ENCODE data around the gene CGGBP1. TPM values are rescaled to one million over a fixed set of nuclear protein-coding genes. Genes with fewer than 3 reads are reported as not detected.
A peak's percentile ranks its signal among the peaks of the same experiment; 100 is the strongest.

CGGBP1 gene
- total RNA-seq = 87.1 TPM

GRCh38 chr3:88058581-88059379, at the start of gene CGGBP1, which contains the start of gene ZNF654:
Gene CGGBP1 (minus strand): TSS chr3:88059005. CDS start chr3:88055976, 3,029 bp downstream.
Gene ZNF654 (plus strand): TSS chr3:88059255. CDS start chr3:88059320, 65 bp downstream.
- peak; percentile 99 for DNase-seq

GRCh38 chr3:88105325-88105724, 46.5 kb upstream of the CGGBP1 start:
- no peak for DNase-seq

- no peak for DNase-seq
These were observed 42.3 kb upstream of the CGGBP1 start for GRCh38 chr3:88101142-88101541.

GRCh38 chr3:88093266-88093665, 34.5 kb upstream of the CGGBP1 start:
- DNase-seq = no peak

GRCh38 chr3:88092270-88092669, 33.5 kb upstream of the CGGBP1 start:
- no peak for DNase-seq

- no peak for DNase-seq
These were observed 31.9 kb upstream of the CGGBP1 start for GRCh38 chr3:88090681-88091080.

GRCh38 chr3:88084097-88084501, 25.3 kb upstream of the CGGBP1 start:
- no peak for DNase-seq

- DNase-seq = no peak
These were observed 24.0 kb upstream of the CGGBP1 start for GRCh38 chr3:88082854-88083253.

GRCh38 chr3:88078932-88079331, 20.1 kb upstream of the CGGBP1 start:
- DNase-seq = no peak

- DNase-seq = no peak
These were observed 17.9 kb upstream of the CGGBP1 start for GRCh38 chr3:88076712-88077111.

- no peak for DNase-seq
These were observed 16.7 kb upstream of the CGGBP1 start for GRCh38 chr3:88075497-88075896.

- DNase-seq = no peak
These were observed 16.3 kb upstream of the CGGBP1 start for GRCh38 chr3:88075072-88075471.

- DNase-seq = no peak
These were observed 2.9 kb upstream of the CGGBP1 start for GRCh38 chr3:88061746-88062145.

GRCh38 chr3:88059380-88060170, 770 bp upstream of the CGGBP1 start:
- DNase-seq = peak; percentile 37

- DNase-seq = no peak
These were observed 562 bp downstream of the CGGBP1 start for GRCh38 chr3:88058306-88058580.

GRCh38 chr3:88057630-88058305, 1.0 kb downstream of the CGGBP1 start:
- DNase-seq = peak; percentile 58

GRCh38 chr3:88046766-88047165, 12.0 kb downstream of the CGGBP1 start:
- DNase-seq = no peak

GRCh38 chr3:88044411-88044810, 14.4 kb downstream of the CGGBP1 start:
- DNase-seq = no peak

GRCh38 chr3:88041005-88041404, 17.8 kb downstream of the CGGBP1 start:
- no peak for DNase-seq

GRCh38 chr3:88040529-88040928, 18.3 kb downstream of the CGGBP1 start:
- no peak for DNase-seq

GRCh38 chr3:88038566-88038965, 20.2 kb downstream of the CGGBP1 start:
- DNase-seq = no peak

GRCh38 chr3:88036221-88036620, 22.6 kb downstream of the CGGBP1 start:
- DNase-seq = no peak

Measured in tongue (tissue), 2 donors.